Skin of body (tissue), 2 donors: Measurements from ENCODE around the gene ATRNL1. TPM values are rescaled to one million over a fixed set of nuclear protein-coding genes. Genes with fewer than 3 reads are reported as not detected.
"Not testable (repeated sequence)": the region's sequence is repeated elsewhere in the genome, so short reads cannot be mapped to it uniquely, and the experiment has no call there.

Experiments used
- DNase-seq: peaks from one replicate; lab custom pipeline; 2025; lab: John Stamatoyannopoulos, UW
- total RNA-seq: library from RNA; depleted of rRNA; stranded (reverse); fragments of >200 nt; gene quantifications from one replicate; pipeline ENCODE4 v1.2.3, GENCODE V29; 2014

Gene ATRNL1
- total RNA-seq, 1 donor from 2014 or later, result 24.4 TPM

- no peak for DNase-seq
Measured at GRCh38 chr10:115422624-115423023, 329.5 kb downstream of the ATRNL1 start.

GRCh38 chr10:115427611-115428010 lies 334.4 kb downstream of the ATRNL1 start:
- no peak for DNase-seq

GRCh38 chr10:115432188-115432819 lies 339.1 kb downstream of the ATRNL1 start:
- DNase-seq, result no peak

GRCh38 chr10:115436999-115437398 lies 343.8 kb downstream of the ATRNL1 start:
- no peak for DNase-seq

GRCh38 chr10:115441907-115442545 lies 348.9 kb downstream of the ATRNL1 start:
- DNase-seq, result no peak

- no peak for DNase-seq
Measured at GRCh38 chr10:115456812-115457211, 363.6 kb downstream of the ATRNL1 start.

- no peak for DNase-seq
Measured at GRCh38 chr10:115483294-115483693, 390.1 kb downstream of the ATRNL1 start.

- DNase-seq, result no peak
Measured at GRCh38 chr10:115491526-115492140, 398.5 kb downstream of the ATRNL1 start.

GRCh38 chr10:115503546-115503945 lies 410.4 kb downstream of the ATRNL1 start:
- DNase-seq, result no peak

- no peak for DNase-seq
Measured at GRCh38 chr10:115514895-115515294, 421.7 kb downstream of the ATRNL1 start.

- DNase-seq, result no peak
Measured at GRCh38 chr10:115525141-115525540, 432.0 kb downstream of the ATRNL1 start.

GRCh38 chr10:115527682-115528081 lies 434.5 kb downstream of the ATRNL1 start:
- not testable (repeated sequence) for DNase-seq

GRCh38 chr10:115536401-115536800 lies 443.2 kb downstream of the ATRNL1 start:
- DNase-seq, result not testable (repeated sequence)

GRCh38 chr10:115539142-115539762 lies 446.1 kb downstream of the ATRNL1 start:
- no peak for DNase-seq

GRCh38 chr10:115555887-115556402 lies 462.8 kb downstream of the ATRNL1 start:
- DNase-seq, result no peak

- no peak for DNase-seq
Measured at GRCh38 chr10:115558252-115558651, 465.1 kb downstream of the ATRNL1 start.

GRCh38 chr10:115566867-115567266 lies 473.7 kb downstream of the ATRNL1 start:
- DNase-seq, result no peak

GRCh38 chr10:115572740-115573455 lies 479.7 kb downstream of the ATRNL1 start:
- DNase-seq, result no peak

GRCh38 chr10:115580239-115580638 lies 487.1 kb downstream of the ATRNL1 start:
- no peak for DNase-seq

- DNase-seq, result no peak
Measured at GRCh38 chr10:115593060-115593459, 499.9 kb downstream of the ATRNL1 start.

GRCh38 chr10:115604627-115605026 lies 511.5 kb downstream of the ATRNL1 start:
- peak; percentile 7 for DNase-seq
